CD4-positive, alpha-beta T cell treated with Interleukin-1 beta for 1 hour (primary cell): ENCODE data around the gene IGFBP4.
"Not testable (repeated sequence)": the region's sequence is repeated elsewhere in the genome, so short reads cannot be mapped to it uniquely, and the experiment has no call there.

Experiments
- DNase-seq, 2 donors: peaks; one replicate each; pipeline ENCODE4 v3.0.0-alpha.2; 2020 to 2022

Gene IGFBP4

DNA sequence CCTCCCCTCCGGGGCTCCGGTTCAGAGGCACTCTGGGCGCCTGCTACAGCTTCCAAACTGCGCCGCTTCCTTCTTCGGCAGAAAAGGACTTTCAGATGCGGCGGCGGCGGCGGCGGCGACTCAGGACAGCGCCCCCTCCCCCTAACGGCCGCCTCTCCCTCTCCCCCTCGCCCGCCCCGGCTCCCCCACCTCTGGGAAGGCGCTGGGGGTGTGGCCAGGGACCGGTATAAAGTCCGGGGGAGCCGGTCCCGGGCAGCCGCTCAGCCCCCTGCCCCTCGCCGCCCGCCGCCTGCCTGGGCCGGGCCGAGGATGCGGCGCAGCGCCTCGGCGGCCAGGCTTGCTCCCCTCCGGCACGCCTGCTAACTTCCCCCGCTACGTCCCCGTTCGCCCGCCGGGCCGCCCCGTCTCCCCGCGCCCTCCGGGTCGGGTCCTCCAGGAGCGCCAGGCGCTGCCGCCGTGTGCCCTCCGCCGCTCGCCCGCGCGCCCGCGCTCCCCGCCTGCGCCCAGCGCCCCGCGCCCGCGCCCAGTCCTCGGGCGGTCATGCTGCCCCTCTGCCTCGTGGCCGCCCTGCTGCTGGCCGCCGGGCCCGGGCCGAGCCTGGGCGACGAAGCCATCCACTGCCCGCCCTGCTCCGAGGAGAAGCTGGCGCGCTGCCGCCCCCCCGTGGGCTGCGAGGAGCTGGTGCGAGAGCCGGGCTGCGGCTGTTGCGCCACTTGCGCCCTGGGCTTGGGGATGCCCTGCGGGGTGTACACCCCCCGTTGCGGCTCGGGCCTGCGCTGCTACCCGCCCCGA lies at the start of gene IGFBP4:
IGFBP4 (plus strand) TSS at position 255 of the 792 bp plus-strand sequence; CDS start at position 541, 286 bp downstream.
- DNase-seq, result peak; percentile 69 to 75

DNA sequence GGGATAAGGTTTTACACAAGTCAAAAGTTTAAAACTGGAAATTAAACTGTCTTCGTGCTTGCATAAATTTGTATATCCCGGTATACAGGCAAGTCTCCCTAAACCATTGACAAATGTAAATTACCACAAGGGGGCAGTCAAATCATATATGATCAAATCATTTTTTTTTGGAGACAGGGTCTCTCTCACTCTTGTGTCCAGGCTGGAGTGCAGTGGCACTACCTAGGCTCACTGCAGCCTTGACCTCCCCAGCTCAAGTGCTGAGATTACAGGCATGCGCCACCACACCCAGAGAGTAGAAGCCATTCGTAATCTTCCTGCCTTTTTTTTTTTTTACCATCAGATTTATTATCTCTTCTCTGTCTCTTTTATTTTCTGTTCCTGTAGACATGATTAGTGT lies 44.1 kb upstream of the IGFBP4 start:
- peak in 1 of 2 donors; percentile 55 for DNase-seq

DNA sequence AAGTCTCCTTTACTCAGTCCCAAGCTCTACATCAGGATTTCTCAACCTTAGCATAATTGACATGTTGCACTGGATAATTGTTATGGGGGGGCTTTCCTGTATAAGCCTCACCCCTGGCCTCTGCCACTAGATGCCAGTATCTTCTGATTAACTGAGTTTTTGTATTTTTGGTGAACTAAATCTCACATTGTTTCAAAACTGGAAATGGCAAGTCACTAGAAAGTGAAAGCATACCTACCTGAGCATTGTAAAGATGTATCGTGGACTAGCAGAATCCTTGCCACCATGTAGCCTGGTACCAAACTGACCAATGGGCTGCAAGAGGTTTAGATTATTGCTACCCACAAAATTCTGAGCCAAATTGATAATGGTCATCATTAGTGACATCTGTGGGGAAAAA lies 40.6 kb upstream of the IGFBP4 start:
- DNase-seq, result peak in 1 of 2 donors; percentile 25

DNA sequence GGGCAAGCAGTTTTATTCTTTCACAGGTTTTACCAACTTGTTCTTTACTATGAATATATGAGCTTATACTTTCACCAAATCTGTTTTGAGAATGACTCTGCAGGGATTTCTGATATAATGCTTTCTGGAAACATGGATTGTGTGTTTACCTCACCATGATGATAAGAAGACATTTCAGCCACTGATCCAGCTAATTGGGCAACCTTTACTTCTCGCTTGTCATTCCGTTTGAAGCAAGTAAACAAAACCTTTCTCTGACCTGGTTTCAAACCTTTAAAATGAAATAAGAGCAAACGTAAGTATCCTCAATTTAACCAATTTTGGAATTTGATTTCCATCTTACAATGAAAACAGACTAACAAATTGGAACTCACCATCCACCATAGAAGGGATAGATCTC lies 39.2 kb upstream of the IGFBP4 start:
- DNase-seq, result no peak

DNA sequence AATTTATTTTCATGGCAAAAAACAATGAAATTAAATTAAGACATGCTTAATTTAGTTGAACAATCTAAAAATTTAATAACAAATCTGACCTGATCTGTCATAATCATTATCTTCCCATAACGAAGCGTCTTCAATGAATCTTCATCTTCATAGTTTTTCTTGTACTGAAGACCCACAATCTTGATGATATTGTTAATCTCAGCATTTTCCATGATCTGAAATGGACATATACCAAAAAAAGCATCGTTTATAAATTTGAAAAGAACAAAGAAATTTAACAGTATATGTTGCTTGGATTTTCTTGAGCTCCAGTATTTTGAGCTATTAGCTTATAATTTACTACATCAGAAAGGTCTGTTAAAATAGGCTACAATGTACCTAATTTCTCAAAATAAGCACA lies 35.8 kb upstream of the IGFBP4 start:
- no peak for DNase-seq

DNA sequence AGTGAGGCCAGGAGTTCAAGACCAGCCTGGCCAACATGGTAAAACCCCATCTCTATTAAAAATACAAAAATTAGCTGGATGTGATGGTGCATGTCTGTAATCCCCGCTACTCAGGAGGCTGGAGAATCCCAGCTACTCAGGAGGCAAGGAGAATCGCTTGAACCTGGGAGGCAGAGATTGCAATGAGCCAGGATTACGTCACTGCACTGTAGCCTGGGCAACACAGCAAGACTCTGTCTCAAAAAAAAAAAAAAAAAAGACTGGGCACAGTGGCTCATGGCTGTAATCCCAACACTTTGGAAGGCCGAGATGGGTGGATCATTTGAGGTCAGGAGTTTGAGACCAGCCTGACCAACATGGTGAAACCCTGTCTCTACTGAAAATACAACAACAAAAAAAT lies 33.7 kb upstream of the IGFBP4 start:
- not testable (repeated sequence) for DNase-seq

DNA sequence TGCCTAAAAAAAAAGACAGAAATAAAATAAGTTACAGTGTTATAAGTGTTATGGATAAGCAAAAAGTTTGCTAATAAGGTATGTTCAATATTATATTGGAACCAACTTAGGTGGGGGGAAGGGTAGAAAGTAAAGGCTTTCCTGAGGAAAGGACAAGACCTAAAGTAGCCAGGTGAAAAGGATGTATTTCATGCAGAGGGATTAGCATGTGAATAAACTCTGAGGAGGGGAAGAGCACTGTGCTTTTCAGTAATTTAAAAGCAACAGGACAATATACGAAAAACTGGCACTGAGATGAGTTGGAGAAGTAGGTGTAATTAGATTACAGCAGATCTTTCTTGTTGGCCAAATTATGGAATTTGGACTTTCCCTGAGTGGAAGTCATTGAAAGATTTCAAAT lies 33.2 kb upstream of the IGFBP4 start:
- DNase-seq, result no peak

DNA sequence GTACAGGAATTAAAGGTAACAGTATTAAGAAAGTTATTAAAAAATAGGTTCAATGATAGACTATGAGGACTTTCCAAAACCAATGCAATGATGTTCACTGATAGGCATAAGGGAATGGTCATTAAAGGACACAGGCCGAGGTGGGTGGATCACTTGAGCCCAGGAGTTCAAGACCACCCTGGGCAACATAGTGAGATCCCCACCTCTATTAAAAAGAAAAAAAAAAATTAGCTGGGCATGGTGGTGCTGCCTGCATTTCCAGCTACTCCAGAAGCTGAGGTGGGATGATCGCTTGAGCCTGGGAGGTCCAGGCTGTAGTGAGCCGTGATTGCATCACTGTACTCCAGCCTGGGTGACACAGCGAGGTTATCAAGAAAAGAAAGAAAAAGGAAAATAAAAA lies 31.4 kb upstream of the IGFBP4 start:
- no peak for DNase-seq

DNA sequence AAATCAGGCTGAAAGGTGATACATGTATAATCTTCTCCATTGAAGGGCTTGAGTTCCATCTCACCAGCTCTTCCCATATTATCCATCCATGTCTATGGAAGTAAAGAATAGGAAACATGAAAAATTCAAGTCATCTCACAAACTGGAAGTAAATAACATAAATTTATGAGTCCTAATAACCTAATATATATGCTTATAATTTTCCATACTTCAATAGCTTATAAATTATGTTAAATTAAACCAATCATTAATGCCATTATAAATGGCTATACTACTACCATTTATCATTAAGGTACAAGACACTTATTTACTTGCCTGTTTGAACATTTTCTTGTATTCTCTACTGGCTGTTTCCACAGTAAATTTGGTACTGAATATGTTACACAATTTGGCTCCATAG lies 30.4 kb upstream of the IGFBP4 start:
- DNase-seq, result no peak

DNA sequence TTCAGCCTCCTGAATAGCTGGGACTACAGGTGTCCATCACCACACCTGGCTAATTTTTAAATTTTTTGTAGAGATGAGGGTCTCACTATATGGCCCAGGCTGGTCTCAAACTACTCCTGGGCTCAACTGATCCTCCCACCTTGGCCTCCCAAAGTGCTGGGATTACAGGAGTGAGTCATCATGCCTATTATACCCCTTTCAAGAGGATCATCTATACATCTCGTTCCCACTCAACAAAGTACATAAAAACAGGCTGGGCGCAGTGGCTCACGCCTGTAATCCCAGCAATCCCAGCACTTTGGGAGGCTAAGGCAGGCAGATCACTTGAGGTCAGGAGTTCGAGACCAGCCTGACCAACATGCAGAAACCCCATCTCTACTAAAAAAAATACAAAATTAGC lies 28.9 kb upstream of the IGFBP4 start:
- not testable (repeated sequence) for DNase-seq

DNA sequence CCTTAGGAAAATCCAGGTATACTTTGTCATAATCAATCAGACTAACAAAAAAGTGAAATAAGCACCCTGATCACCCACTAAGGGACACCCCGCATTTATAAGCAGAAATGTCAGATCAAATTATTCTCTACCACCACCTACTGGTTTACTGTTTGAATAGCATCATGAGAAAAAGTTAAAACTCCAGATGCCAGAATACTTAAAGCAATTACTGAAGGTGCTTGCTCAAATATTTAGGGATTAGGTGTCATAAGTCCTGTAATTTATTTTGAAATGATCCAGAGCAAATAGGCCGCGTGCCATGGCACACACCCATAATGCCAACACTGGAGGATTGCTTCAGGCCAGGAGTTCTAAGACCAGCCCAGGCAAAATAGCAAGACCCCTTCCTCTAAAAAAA lies 27.9 kb upstream of the IGFBP4 start:
- peak in 1 of 2 donors; percentile 69 for DNase-seq

DNA sequence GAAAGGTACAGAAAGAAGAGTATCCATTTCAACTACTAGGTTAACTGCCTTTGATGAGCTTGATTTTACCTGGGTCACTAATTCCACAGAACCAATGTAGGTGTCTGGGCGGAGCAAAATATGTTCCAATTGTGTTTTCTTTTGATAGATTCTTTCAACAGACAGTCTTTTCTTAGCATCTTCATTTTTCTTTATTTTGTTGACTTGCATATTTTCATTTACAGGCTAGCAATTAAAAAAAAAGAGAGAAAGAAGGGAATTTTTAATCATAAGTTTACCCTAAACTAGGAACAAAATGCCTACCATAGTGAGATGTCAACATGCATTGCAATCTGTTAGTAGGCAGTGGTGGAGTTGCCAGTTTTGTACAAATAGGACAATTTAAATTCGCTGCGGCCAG lies 26.6 kb upstream of the IGFBP4 start:
- DNase-seq, result no peak

DNA sequence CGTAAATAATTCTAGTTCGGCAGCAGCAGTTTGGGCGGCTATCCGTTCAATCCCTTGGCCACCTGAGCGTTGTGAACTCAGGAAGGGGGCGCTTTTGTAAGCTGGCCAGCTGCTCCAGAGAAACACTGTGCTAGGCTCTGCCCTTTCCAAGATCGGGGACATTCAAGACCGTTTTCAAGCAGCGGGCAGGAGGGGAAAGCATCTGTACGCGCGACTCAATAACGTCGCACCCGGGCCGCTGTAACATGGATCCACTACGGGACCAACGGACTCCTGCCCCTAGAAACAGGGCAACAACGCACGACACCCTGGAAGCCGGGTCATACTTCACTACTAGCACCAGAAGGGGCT lies 26.0 kb upstream of the IGFBP4 start:
- no peak for DNase-seq

DNA sequence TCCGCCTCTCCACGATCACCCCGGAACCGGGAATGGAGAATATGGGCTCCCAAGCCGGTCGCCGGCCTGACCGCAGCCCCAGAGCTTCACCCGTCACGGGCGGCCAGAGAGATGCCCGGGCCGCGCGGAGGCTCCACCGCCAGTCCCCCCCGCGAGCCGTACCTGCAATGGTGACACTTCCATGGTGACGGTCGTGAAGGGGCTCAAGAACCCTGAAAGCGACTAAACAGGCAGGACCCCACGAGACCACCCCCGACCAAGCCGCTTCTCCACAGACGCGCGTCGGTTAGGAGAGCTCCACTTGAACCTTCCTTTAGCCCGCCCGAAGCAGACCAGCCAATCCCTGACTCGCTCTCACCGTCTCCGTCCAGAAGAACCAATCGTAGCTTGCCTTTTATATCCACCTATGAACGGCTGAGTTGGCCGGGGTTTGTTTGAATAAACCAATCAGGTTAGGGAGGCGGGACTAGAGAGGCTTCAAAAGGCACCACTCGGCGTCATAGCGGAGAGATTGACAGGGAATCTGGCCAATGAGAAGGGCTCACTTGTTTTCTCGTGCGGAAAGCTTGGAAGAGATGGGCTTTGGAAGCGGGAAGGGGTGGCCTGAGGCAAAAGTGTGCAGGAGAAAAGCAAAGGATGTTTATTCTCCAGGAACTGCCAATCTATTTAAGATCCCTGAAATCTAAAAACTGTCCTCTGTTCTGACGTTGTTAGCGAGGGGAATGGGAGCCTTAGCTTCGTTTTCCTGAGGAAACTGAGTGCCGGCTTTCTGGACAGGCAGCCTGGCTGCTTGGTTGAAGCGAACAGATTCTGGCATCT lies 25.4 kb upstream of the IGFBP4 start, which contains the start of gene TOP2A:
TOP2A (minus strand) TSS at position 288 of the 819 bp plus-strand sequence; CDS start at position 183, 105 bp downstream.
- peak; percentile 97 to 99 for DNase-seq

DNA sequence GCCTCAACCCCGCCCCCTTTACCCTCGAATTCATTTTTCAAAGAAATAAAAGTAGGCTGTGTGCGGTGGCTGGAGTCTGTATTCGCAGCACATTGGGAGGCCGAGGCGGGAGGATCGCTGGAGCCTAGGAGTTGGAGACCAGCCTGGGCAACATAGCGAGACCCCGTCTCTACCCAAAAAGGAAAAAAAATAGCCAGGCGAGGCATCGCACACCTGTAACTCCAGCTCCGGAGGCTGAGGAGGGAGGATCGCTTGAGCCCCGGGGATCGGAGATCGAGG lies 24.9 kb upstream of the IGFBP4 start:
- DNase-seq, result no peak

DNA sequence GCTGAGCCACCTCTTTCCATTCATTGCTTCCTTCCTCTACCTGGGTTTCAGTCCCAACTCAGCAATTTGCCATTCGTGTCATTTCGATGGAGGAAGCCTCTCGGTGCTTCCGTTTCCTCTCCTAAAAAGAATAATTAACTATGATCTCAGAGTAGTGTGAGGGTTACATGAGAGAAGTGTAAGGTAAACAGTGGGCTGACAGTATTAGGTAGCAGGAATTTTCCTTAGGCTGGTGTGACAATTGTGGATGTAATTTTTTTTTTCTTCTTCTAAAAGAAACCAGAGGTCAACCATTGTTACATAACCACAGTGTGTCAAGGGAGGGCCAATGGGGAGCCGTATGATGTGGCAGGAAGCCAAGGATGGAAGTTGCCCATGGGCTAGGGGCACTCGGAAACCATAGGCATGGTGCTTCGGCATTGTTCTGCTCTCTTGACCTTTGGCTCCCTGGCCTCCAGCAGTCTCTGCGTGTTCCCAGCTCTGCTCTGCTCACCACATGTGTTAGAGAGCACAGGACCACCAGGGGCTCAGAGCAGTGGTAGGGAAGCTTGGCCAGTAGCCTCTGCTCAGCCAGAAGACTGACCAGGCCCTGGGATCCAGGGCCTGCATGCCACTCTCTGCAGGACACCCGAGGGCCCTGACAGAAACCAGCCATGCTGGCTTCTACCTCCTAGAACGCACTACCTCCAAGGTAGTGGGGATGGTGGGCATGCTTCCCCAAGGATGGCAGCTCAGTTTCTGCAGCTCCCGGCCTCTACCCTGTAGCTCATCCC lies 23.5 kb upstream of the IGFBP4 start:
- DNase-seq, result no peak

DNA sequence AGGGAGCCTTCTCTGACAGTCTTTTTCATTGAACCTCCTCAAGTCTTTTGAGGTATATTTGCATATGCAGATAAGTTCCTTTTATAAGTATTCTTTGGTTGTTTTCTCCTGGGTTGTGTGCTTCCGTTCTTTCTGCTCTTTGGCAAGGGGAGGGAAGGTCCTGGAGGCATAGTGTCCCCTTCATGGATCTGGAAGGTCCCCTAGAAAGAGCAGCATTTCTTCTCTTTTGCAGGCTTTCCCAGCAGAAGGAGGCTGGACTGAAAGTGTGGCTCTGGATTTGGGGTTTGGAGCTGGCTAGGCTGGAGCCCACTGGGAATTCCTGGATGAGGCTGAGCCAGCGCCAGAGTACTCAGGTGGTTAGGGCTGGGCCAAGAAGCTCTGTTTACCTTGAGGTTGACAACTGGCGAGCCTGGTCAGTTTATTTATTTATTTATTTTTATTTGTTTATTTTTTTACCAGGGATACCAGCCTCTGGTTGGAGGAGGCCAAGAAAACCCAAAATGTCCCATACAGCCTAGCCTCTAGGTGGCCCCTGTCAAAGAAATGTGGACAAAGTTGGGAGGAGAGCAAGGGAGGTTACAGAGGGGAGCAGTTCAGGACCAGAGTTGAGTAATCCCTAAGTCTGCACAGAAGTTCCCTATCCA lies 20.1 kb upstream of the IGFBP4 start:
- DNase-seq, result no peak

DNA sequence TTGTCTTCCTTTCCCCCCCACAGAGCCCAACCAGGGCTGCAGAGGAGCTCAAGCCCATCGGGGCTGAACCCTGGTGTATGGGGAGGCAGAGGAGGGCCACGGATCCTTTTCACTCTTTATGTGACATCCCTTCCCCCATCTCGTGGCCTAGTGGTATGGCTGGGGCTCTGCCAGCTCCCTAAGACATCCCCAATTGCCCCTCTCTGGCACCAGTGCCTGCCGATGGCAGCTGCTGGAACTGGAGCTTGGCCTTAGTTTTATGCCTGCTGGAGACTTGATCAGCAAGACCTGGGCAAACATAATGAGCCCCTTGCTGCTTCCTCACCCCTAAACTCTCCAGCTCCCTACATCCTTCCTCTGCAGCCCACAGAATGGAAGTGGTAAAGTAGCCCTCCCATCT lies 17.5 kb upstream of the IGFBP4 start:
- DNase-seq, result no peak

DNA sequence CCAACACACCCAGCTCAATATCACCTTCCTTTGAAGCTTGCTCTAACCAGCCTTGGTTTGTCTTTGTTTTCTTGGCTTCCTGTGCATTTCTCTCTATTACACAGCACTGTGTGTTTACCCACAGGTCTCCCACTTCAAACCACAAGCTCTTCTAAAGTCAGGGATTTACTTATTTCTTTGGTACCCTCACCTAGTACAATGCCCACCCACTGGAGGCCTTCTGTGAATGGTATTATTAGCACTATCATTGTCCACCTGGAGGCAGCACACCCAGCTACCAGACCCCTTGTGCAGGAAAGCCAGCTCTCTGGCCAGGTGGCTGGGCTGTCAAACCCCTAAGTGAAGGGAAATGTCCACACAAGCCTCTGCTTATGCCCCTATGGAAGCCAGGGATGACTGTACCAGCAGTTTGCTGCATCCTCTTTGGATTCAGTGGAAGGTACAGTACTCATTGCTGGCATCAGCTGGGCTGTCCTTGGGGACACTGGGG lies 16.2 kb upstream of the IGFBP4 start:
- no peak for DNase-seq

DNA sequence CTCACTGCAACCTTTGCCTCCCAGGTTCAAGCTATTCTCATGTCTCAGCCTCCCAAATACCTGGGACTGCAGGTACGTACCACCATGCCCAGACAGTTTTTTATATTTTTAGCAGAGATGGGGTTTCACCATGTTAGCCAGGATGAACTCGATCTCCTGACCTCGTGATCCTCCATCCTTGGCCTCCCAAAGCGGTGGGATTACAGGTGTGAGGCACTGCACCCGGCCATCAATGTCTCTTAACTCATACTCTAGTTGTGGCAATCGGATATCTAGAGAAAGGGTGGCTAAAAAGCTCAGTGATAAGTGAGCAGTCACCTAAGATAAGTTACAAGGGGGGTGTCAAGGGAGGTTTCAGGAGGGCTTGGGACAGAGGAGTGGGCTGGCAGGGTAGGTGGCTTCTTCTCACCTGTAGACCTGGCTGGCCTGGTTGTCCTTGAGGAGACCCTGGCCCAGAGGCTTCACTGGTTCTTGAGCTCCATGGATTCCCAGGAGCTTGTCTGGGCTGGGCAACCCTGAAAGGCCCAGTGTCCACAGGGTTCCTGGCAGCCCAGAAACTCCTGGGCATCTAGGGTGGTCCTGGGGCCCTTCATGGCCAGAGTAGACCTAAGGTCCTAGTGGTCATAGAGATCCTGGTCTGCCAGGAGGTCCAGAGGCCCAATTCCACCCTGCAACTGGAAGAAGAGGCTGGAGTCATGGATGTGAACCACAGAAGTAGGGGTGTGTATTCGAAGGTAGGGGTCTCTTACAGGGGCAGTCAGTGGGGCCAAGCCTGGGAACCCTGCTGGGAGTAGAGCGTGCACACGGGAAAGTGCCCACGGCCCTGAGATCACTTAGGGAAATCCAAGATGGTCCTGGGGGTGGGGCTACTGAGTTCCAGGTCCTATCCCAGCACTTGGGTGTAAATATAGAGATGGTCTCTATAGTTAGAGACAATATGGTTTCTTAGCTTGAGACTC lies 12.7 kb upstream of the IGFBP4 start:
- DNase-seq, result no peak

DNA sequence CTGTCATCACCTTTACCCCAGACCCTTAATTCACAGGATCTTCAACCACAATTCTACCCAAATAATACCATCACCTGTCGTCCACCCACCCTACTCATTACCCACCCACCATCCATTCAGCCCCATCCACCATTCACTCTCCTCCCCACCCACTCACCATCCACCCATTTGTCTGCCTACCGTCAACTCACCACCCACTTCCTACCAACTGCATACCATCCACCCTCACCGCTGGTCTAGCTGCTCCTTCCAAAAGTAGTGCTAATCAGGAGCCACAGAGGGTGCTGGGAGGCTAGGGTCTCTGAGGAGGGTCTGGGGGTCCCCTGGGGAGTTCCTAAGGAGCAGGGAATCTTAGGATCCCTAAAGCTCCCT lies 12.0 kb upstream of the IGFBP4 start:
- DNase-seq, result no peak
